WTC11 (cell line): ENCODE data around the gene CMC2. TPM values are rescaled to one million over a fixed set of nuclear protein-coding genes. Genes with fewer than 3 reads are reported as not detected.

ENCODE experiments used
- ATAC-seq: fragments of 200-7000 bp; cut with Tn5 transposase; 2 replicates; pipeline ENCODE4 v1.10.0; 2021; ENCODE audit warnings: mild to moderate bottlenecking, moderate library complexity
- CTCF ChIA-PET: fragments of 300-600 bp; sonication (Branson Sonifier 250); formaldehyde crosslinking; loops from one replicate; lab custom pipeline; 2021; ENCODE audit warnings: antibody characterized with exemption; lab: Charles Lee
- POLR2A ChIA-PET: fragments of 350-600 bp; sonication (Branson Sonifier 250); formaldehyde crosslinking; loops from one replicate; lab custom pipeline; 2021; ENCODE audit warnings: antibody characterized with exemption; lab: Charles Lee
- DNase-seq: peaks from one replicate; pipeline ENCODE4 v3.0.0; 2021; ENCODE audit warnings: low spot score
- H3K27ac Mint-ChIP-seq: 2 replicates; pipeline ENCODE4 v1.8.0; 2021; ENCODE audit warnings: mixed read lengths
- H3K27me3 Mint-ChIP-seq: 2 replicates; pipeline ENCODE4 v1.8.0; 2021; ENCODE audit warnings: low read depth, mild to moderate bottlenecking, moderate library complexity, mixed read lengths
- H3K36me3 Mint-ChIP-seq: 2 replicates; pipeline ENCODE4 v1.8.0; 2021; ENCODE audit warnings: mixed read lengths
- H3K4me1 Mint-ChIP-seq: 2 replicates; pipeline ENCODE4 v1.8.0; 2022; ENCODE audit warnings: mixed read lengths
- H3K4me3 Mint-ChIP-seq: 2 replicates; pipeline ENCODE4 v1.8.0; 2021; ENCODE audit warnings: mild to moderate bottlenecking, moderate library complexity, mixed read lengths
- H3K9me3 Mint-ChIP-seq: 2 replicates; pipeline ENCODE4 v1.8.0; 2021; ENCODE audit warnings: mixed read lengths
- ATF6 ChIP-seq: sonication (generic); formaldehyde crosslinking; IDR thresholded peaks from 2 replicates; pipeline ENCODE4 v1.8.1; 2023; ENCODE audit warnings: mild to moderate bottlenecking, missing genetic modification reagents
- GTF2I ChIP-seq: fragments of 250-450 bp; sonication (Bioruptor Pico); conservative IDR thresholded peaks from 2 replicates; pipeline ENCODE4 v1.4.0; 2021; ENCODE audit warnings: mild to moderate bottlenecking
- HMGA2 ChIP-seq: fragments of 250-450 bp; sonication (Bioruptor Pico); IDR thresholded peaks from 2 replicates; pipeline ENCODE4 v1.4.0; 2021; ENCODE audit warnings: mild to moderate bottlenecking, moderate library complexity
- JAZF1 ChIP-seq: fragments of 250-450 bp; sonication (Bioruptor Pico); IDR thresholded peaks from 2 replicates; pipeline ENCODE4 v1.9.0; 2021; ENCODE audit warnings: moderate library complexity, mild to moderate bottlenecking, inconsistent platforms
- MXD4 ChIP-seq: fragments of 250-450 bp; sonication (Bioruptor Pico); IDR thresholded peaks from 2 replicates; pipeline ENCODE4 v1.8.0; 2021; ENCODE audit warnings: mild to moderate bottlenecking, moderate library complexity, borderline replicate concordance
- MYBL2 ChIP-seq: sonication (generic); formaldehyde crosslinking; IDR thresholded peaks from 2 replicates; pipeline ENCODE4 v1.8.1; 2023; ENCODE audit warnings: mild to moderate bottlenecking, moderate library complexity, missing genetic modification reagents
- NFATC4 ChIP-seq: fragments of 250-450 bp; sonication (Bioruptor Pico); IDR thresholded peaks from 2 replicates; pipeline ENCODE4 v1.9.0; 2021; ENCODE audit warnings: mild to moderate bottlenecking
- NFE2L1 ChIP-seq: sonication (generic); formaldehyde crosslinking; IDR thresholded peaks from 2 replicates; pipeline ENCODE4 v1.8.1; 2023; ENCODE audit warnings: missing genetic modification reagents
- OVOL2 ChIP-seq: fragments of 250-450 bp; sonication (Bioruptor Pico); IDR thresholded peaks from 2 replicates; pipeline ENCODE4 v1.9.0; 2021; ENCODE audit warnings: mild to moderate bottlenecking, borderline replicate concordance
- RELA ChIP-seq: sonication (generic); formaldehyde crosslinking; IDR thresholded peaks from 2 replicates; pipeline ENCODE4 v1.8.1; 2022; ENCODE audit warnings: missing genetic modification reagents, mild to moderate bottlenecking, borderline replicate concordance
- SMAD3 ChIP-seq: sonication (generic); formaldehyde crosslinking; IDR thresholded peaks from 2 replicates; pipeline ENCODE4 v1.8.0; 2022; ENCODE audit warnings: missing genetic modification reagents, mild to moderate bottlenecking, borderline replicate concordance
- SOX15 ChIP-seq: fragments of 250-450 bp; sonication (Bioruptor Pico); IDR thresholded peaks from 2 replicates; pipeline ENCODE4 v1.9.0; 2021; ENCODE audit warnings: mild to moderate bottlenecking
- ZNF232 ChIP-seq: sonication (generic); formaldehyde crosslinking; IDR thresholded peaks from 2 replicates; pipeline ENCODE4 v1.8.0; 2022; ENCODE audit warnings: mild to moderate bottlenecking, missing genetic modification reagents
- ZNF423 ChIP-seq: fragments of 250-450 bp; sonication (Bioruptor Pico); IDR thresholded peaks from 2 replicates; pipeline ENCODE4 v2.1.2; 2022; ENCODE audit warnings: mild to moderate bottlenecking, moderate library complexity
- total RNA-seq: library from RNA; stranded (reverse); gene quantifications from 3 replicates; pipeline ENCODE4 v1.2.3, GENCODE V29; 2021
- TF ChIP-seq, protein P1 (sequence below): sonication (generic); formaldehyde crosslinking; IDR thresholded peaks from 2 replicates; pipeline ENCODE4 v1.8.1; 2022; ENCODE audit warnings: low read depth, mild to moderate bottlenecking, moderate library complexity, missing genetic modification reagents, borderline replicate concordance
- TF ChIP-seq, protein P2 (sequence below): sonication (generic); formaldehyde crosslinking; IDR thresholded peaks from 2 replicates; pipeline ENCODE4 v1.8.0; 2023; ENCODE audit warnings: missing genetic modification reagents
- TF ChIP-seq, protein P3 (sequence below): sonication (generic); formaldehyde crosslinking; IDR thresholded peaks from 2 replicates; pipeline ENCODE4 v1.8.1; 2023; ENCODE audit warnings: mild to moderate bottlenecking, missing genetic modification reagents
- TF ChIP-seq, protein P4 (sequence below): sonication (generic); formaldehyde crosslinking; IDR thresholded peaks from 2 replicates; pipeline ENCODE4 v1.8.1; 2022; ENCODE audit warnings: mild to moderate bottlenecking, moderate library complexity, missing genetic modification reagents
- TF ChIP-seq, protein P5 (sequence below): sonication (generic); formaldehyde crosslinking; IDR thresholded peaks from 2 replicates; pipeline ENCODE4 v1.8.0; 2022; ENCODE audit warnings: mild to moderate bottlenecking, missing genetic modification reagents

The CMC2 gene
- total RNA-seq, 1 experiment from 2014 or later: 78.9 TPM

DNA sequence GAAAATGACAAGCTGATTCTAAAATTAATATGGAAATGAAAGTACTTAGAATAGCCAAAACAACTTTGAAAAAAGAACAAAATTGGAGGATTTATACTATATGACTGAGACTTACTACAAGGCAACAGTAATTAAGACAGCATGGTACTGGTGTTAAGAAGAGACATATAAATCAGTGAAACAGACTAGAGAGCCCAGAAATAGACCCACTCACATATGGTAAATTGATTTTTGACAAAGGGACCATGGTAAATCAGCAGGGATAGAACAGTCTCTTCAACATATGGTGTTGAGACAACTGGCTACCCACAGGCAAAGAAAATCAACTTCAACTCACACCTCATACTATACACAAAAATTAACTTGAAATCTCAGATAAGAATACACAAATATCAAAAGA is 12.9 kb downstream of the CMC2 start:
- Mint-ChIP-seq H3K4me3 (no peak overlapping the region), H3K4me1 (peaks cover 7% of the 10 kb centered on the region)
- no peak for DNase-seq
- TF ChIP-seq HMGA2 (no peak), ZNF423 (CRISPR knock-in tag) (no peak), ZNF232 (no peak), NFE2L1 (CRISPR knock-in tag) (no peak)
- TF ChIP-seq, all 79 proteins: peak for 0
- peaks cover 14% of the 10 kb centered on the region for H3K36me3 Mint-ChIP-seq
- POLR2A ChIA-PET: no interaction called here
- ATAC-seq: no peak
- H3K9me3 Mint-ChIP-seq: peaks cover 3% of the 10 kb centered on the region
- CTCF ChIA-PET: interaction anchor here (0.9 kb wide), 2 partner anchors 11 to 19 kb away, joined by 3 to 4 read pairs; no protein-coding TSS in a partner anchor
- no peak overlapping the region for H3K27ac Mint-ChIP-seq
- H3K27me3 Mint-ChIP-seq: peaks cover 8% of the 10 kb centered on the region

GRCh38 chr16:80993307-80993706 is 13.4 kb downstream of the CMC2 start:
- ATAC-seq (no peak), DNase-seq (no peak)
- peaks cover 11% of the 10 kb centered on the region for H3K36me3 Mint-ChIP-seq
- peaks cover 8% of the 10 kb centered on the region for H3K4me1 Mint-ChIP-seq
- ChIA-PET CTCF (interaction anchor here (0.9 kb wide), 2 partner anchors 11 to 18 kb away, joined by 3 to 4 read pairs; no protein-coding TSS in a partner anchor), POLR2A (no interaction called here)
- TF ChIP-seq, protein P1, sequence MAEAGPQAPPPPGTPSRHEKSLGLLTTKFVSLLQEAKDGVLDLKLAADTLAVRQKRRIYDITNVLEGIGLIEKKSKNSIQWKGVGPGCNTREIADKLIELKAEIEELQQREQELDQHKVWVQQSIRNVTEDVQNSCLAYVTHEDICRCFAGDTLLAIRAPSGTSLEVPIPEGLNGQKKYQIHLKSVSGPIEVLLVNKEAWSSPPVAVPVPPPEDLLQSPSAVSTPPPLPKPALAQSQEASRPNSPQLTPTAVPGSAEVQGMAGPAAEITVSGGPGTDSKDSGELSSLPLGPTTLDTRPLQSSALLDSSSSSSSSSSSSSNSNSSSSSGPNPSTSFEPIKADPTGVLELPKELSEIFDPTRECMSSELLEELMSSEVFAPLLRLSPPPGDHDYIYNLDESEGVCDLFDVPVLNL (CRISPR knock-in tag): no peak
- TF ChIP-seq ATF6 (no peak), MYBL2 (CRISPR knock-in tag) (no peak), JAZF1 (CRISPR knock-in tag) (no peak), SOX15 (CRISPR knock-in tag) (no peak), OVOL2 (CRISPR knock-in tag) (no peak), NFATC4 (no peak), NFE2L1 (CRISPR knock-in tag) (no peak)
- TF ChIP-seq, protein P2, sequence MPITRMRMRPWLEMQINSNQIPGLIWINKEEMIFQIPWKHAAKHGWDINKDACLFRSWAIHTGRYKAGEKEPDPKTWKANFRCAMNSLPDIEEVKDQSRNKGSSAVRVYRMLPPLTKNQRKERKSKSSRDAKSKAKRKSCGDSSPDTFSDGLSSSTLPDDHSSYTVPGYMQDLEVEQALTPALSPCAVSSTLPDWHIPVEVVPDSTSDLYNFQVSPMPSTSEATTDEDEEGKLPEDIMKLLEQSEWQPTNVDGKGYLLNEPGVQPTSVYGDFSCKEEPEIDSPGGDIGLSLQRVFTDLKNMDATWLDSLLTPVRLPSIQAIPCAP: no peak
- no peak overlapping the region; the same call in 1 of the 2 replicates for H3K27ac Mint-ChIP-seq
- no peak overlapping the region for H3K4me3 Mint-ChIP-seq
- H3K27me3 Mint-ChIP-seq: peaks cover 9% of the 10 kb centered on the region
- no peaks in the 10 kb centered on the region for H3K9me3 Mint-ChIP-seq

GRCh38 chr16:80992676-80993293 is 13.9 kb downstream of the CMC2 start:
- no peak overlapping the region; the same call in 1 of the 2 replicates for H3K27ac Mint-ChIP-seq
- no peak overlapping the region for H3K4me3 Mint-ChIP-seq
- POLR2A ChIA-PET: no interaction called here
- no peak for TF ChIP-seq ATF6
- TF ChIP-seq MXD4: no peak
- TF ChIP-seq RELA: no peak
- TF ChIP-seq GTF2I: no peak
- TF ChIP-seq, protein P1 (CRISPR knock-in tag): no peak
- TF ChIP-seq, protein P3, sequence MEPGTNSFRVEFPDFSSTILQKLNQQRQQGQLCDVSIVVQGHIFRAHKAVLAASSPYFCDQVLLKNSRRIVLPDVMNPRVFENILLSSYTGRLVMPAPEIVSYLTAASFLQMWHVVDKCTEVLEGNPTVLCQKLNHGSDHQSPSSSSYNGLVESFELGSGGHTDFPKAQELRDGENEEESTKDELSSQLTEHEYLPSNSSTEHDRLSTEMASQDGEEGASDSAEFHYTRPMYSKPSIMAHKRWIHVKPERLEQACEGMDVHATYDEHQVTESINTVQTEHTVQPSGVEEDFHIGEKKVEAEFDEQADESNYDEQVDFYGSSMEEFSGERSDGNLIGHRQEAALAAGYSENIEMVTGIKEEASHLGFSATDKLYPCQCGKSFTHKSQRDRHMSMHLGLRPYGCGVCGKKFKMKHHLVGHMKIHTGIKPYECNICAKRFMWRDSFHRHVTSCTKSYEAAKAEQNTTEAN (CRISPR knock-in tag): no peak
- TF ChIP-seq, protein P4, sequence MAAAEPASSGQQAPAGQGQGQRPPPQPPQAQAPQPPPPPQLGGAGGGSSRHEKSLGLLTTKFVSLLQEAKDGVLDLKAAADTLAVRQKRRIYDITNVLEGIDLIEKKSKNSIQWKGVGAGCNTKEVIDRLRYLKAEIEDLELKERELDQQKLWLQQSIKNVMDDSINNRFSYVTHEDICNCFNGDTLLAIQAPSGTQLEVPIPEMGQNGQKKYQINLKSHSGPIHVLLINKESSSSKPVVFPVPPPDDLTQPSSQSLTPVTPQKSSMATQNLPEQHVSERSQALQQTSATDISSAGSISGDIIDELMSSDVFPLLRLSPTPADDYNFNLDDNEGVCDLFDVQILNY (CRISPR knock-in tag): no peak
- TF ChIP-seq, protein P5, sequence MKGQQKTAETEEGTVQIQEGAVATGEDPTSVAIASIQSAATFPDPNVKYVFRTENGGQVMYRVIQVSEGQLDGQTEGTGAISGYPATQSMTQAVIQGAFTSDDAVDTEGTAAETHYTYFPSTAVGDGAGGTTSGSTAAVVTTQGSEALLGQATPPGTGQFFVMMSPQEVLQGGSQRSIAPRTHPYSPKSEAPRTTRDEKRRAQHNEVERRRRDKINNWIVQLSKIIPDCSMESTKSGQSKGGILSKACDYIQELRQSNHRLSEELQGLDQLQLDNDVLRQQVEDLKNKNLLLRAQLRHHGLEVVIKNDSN: no peak
- TF ChIP-seq SMAD3 (CRISPR knock-in tag): no peak
- no peak for TF ChIP-seq ZNF232

More at GRCh38 chr16:80992676-80993293, 13.9 kb downstream of the CMC2 start:
- H3K36me3 Mint-ChIP-seq: peaks cover 11% of the 10 kb centered on the region
- peaks cover 9% of the 10 kb centered on the region for H3K27me3 Mint-ChIP-seq
- DNase-seq (no peak), ATAC-seq (no peak)
- peaks cover 13% of the 10 kb centered on the region for H3K4me1 Mint-ChIP-seq
- H3K9me3 Mint-ChIP-seq: no peaks in the 10 kb centered on the region
- CTCF ChIA-PET: interaction anchor here (0.9 kb wide), 1 partner anchor 18 kb away, joined by 3 read pairs; no protein-coding TSS in a partner anchor
